Activated CD4-positive, alpha-beta T cell treated with anti-CD3 and anti-CD28 coated beads for 24 hours (primary cell): Measurements from ENCODE around the gene SIGLEC11.

Experiments used
- DNase-seq, 2 donors: peaks; one replicate each; pipeline ENCODE4 v3.0.0-alpha.2; 2020; ENCODE audit warnings: low read depth in 2 of 2

SIGLEC11 gene

GRCh38 chr19:49904136-49904535 is 56.8 kb downstream of the SIGLEC11 start:
- DNase-seq, result no peak
